Osteoblast (primary cell): ENCODE results near the gene LAD1. TPM values are rescaled to one million over a fixed set of nuclear protein-coding genes. Genes with fewer than 3 reads are reported as not detected.

Experiments
- DNase-seq: peaks from one replicate; pipeline ENCODE4 v3.0.0; 2011; ENCODE audit warnings: low spot score, mixed read lengths; ENCODE audit not compliant: insufficient read length; ENCODE audit errors: missing footprints
- H2AFZ ChIP-seq: 2 replicates; pipeline ENCODE4 v1.6.0; 2011; ENCODE audit warnings: mild to moderate bottlenecking, low read length
- H3K27ac ChIP-seq: 2 replicates; pipeline ENCODE4 v1.5.1; 2011; ENCODE audit warnings: mild to moderate bottlenecking, low read depth, low read length, moderate library complexity
- H3K27me3 ChIP-seq: 2 replicates; pipeline ENCODE4 v1.6.0; 2012; ENCODE audit warnings: mild to moderate bottlenecking, control low read depth, inconsistent platforms, low read length, moderate library complexity; ENCODE audit not compliant: insufficient read depth
- H3K36me3 ChIP-seq: 2 replicates; pipeline ENCODE4 v1.5.1; 2011; ENCODE audit warnings: mild to moderate bottlenecking, low read length, control low read depth, moderate library complexity; ENCODE audit not compliant: insufficient read depth
- H3K4me1 ChIP-seq: 2 replicates; pipeline ENCODE4 v1.5.1; 2011; ENCODE audit warnings: mild to moderate bottlenecking, low read length, control low read depth, moderate library complexity; ENCODE audit not compliant: insufficient read depth
- H3K4me2 ChIP-seq: 2 replicates; pipeline ENCODE4 v1.6.0; 2011; ENCODE audit warnings: mild to moderate bottlenecking, low read length; ENCODE audit not compliant: insufficient read depth
- H3K4me3 ChIP-seq: fragments of 200-600 bp; sonication (generic); 3 replicates; pipeline ENCODE4 v1.5.1; 2012; ENCODE audit warnings: mild to moderate bottlenecking, low read length, inconsistent platforms; ENCODE audit not compliant: insufficient read depth
- H3K79me2 ChIP-seq: 2 replicates; pipeline ENCODE4 v1.6.0; 2012; ENCODE audit warnings: mild to moderate bottlenecking, low read length, control low read depth, inconsistent platforms; ENCODE audit not compliant: insufficient read depth
- H3K9me3 ChIP-seq: 2 replicates; pipeline ENCODE4 v1.5.1; 2011; ENCODE audit warnings: low read depth, low read length, control low read depth
- H4K20me1 ChIP-seq: 2 replicates; pipeline ENCODE4 v1.6.0; 2012; ENCODE audit warnings: mild to moderate bottlenecking, low read length, control low read depth; ENCODE audit not compliant: insufficient read depth
- CTCF ChIP-seq: IDR thresholded peaks from 2 replicates; pipeline ENCODE4 v1.5.1; 2011; ENCODE audit warnings: mild to moderate bottlenecking, low read depth, low read length, moderate library complexity; ENCODE audit errors: extremely low read depth
- total RNA-seq: library from RNA; depleted of rRNA; stranded (reverse); fragments of >200 nt; gene quantifications from 2 replicates; pipeline ENCODE4 v1.2.3, GENCODE V29; 2012

Gene LAD1
- total RNA-seq, 1 donor: not detected

DNA sequence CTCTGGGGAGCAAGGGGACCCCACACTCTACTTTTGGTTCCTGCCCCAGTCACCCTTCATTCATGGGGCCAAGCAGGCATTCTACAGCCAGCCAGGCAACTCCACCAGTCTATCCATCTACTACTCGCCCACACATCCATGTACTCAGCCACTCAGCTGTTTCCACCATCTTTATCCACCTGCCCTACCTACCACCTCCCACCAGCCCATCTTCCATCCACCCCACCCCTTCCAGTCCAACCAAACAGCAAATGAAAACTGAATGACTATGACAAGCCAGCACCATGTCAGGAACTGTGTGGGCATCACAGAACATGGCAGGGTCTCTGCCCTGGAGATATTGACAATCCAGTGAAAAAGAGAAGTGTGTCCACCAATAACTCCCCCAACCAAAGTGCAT is 7.9 kb downstream of the LAD1 start:
- H4K20me1 ChIP-seq: no peaks in the 10 kb centered on the region
- no peak overlapping the region for H3K27ac ChIP-seq
- no peak for TF ChIP-seq CTCF
- peaks cover 19% of the 10 kb centered on the region for H3K27me3 ChIP-seq
- H3K4me3 ChIP-seq: no peak overlapping the region
- H3K79me2 ChIP-seq: no peaks in the 10 kb centered on the region
- no peaks in the 10 kb centered on the region for H3K9me3 ChIP-seq
- H3K36me3 ChIP-seq: no peaks in the 10 kb centered on the region
- H3K4me2 ChIP-seq: no peak overlapping the region
- no peaks in the 10 kb centered on the region for H3K4me1 ChIP-seq
- no peak overlapping the region for H2AFZ ChIP-seq
- DNase-seq: no peak

- Histone ChIP-seq H3K36me3 (no peaks in the 10 kb centered on the region), H3K27me3 (peaks cover 11% of the 10 kb centered on the region), H3K9me3 (no peaks in the 10 kb centered on the region), H3K4me1 (peaks cover 11% of the 10 kb centered on the region), H3K27ac (no peak overlapping the region), H3K4me3 (no peak overlapping the region), H3K79me2 (no peaks in the 10 kb centered on the region), H4K20me1 (no peaks in the 10 kb centered on the region), H2AFZ (no peak overlapping the region), H3K4me2 (no peak overlapping the region)
- DNase-seq: no peak
- no peak for TF ChIP-seq CTCF
These were observed 10.1 kb downstream of the LAD1 start for GRCh38 chr1:201389051-201389450.

DNA sequence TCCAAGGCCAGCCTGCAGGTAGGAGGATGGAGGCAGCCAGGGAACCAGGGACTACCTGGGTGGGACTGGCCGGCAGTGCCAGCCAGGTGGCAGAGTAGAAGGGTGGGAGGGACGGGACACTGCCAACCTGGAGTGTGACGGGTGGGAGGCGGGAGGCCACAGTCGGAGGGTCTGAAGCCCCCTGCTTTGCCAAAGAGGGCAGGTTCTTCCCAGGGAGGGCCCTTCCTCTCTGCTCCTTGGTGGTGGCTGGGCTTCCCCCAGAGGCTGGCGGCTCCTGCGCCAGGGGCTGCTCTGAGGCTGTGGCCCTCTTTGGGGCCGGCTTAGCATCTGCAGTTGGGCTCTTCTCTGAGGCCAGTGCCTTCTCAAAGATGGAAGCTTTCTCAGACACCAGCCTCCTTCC is 12.9 kb downstream of the LAD1 start:
- H3K4me3 ChIP-seq: no peak overlapping the region
- no peaks in the 10 kb centered on the region for H3K9me3 ChIP-seq
- TF ChIP-seq CTCF: no peak
- no peak for DNase-seq
- H3K27ac ChIP-seq: no peak overlapping the region
- peaks cover 9% of the 10 kb centered on the region for H3K27me3 ChIP-seq
- H3K4me2 ChIP-seq: no peak overlapping the region
- peaks cover 18% of the 10 kb centered on the region for H3K4me1 ChIP-seq
- H2AFZ ChIP-seq: no peak overlapping the region
- H3K36me3 ChIP-seq: no peaks in the 10 kb centered on the region
- H4K20me1 ChIP-seq: no peaks in the 10 kb centered on the region
- H3K79me2 ChIP-seq: no peaks in the 10 kb centered on the region

- DNase-seq: peak; percentile 98
- no peak overlapping the region for H2AFZ ChIP-seq
These were observed 13.7 kb downstream of the LAD1 start for GRCh38 chr1:201385299-201385891.

More at GRCh38 chr1:201385299-201385891, 13.7 kb downstream of the LAD1 start:
- Histone ChIP-seq H3K27me3 (peaks cover 9% of the 10 kb centered on the region), H3K4me1 (peaks cover 18% of the 10 kb centered on the region), H4K20me1 (no peaks in the 10 kb centered on the region), H3K36me3 (no peaks in the 10 kb centered on the region), H3K27ac (no peak overlapping the region), H3K4me2 (no peak overlapping the region), H3K4me3 (no peak overlapping the region), H3K9me3 (no peaks in the 10 kb centered on the region), H3K79me2 (no peaks in the 10 kb centered on the region)
- TF ChIP-seq CTCF: peak; percentile 87
